SK-N-SH (cell line): ENCODE data around the gene DHRS4L2.

ENCODE experiments used
- EP300 ChIP-seq, 2 experiments: IDR thresholded peaks; 2 replicates each; pipeline versions ENCODE4 v1.4.0 to v1.6.1; 2012; ENCODE audit warnings: borderline replicate concordance in 1 of 2, low read depth in 1 of 2, low read length in 1 of 2
- EZH2phosphoT487 ChIP-seq: fragments of 200-600 bp; sonication (generic); IDR thresholded peaks from 2 replicates; pipeline ENCODE4 v1.6.1; 2017; ENCODE audit warnings: low read depth, mixed run types, mild to moderate bottlenecking, antibody characterized with exemption, moderate library complexity, borderline replicate concordance
- FOXM1 ChIP-seq: IDR thresholded peaks from 2 replicates; pipeline ENCODE4 v1.4.0; 2012; ENCODE audit warnings: low read depth, mild to moderate bottlenecking
- MXI1 ChIP-seq: IDR thresholded peaks from 2 replicates; pipeline ENCODE4 v1.6.1; 2012; ENCODE audit warnings: mild to moderate bottlenecking, low read depth, low read length, improper control_type of control experiment
- NFIC ChIP-seq: IDR thresholded peaks from 2 replicates; pipeline ENCODE4 v1.4.0; 2012; ENCODE audit warnings: borderline replicate concordance
- POLR2AphosphoS5 ChIP-seq: IDR thresholded peaks from 2 replicates; pipeline ENCODE4 v1.6.1; 2012; ENCODE audit warnings: low read depth, low read length
- RFX5 ChIP-seq: IDR thresholded peaks from 2 replicates; pipeline ENCODE4 v1.6.1; 2012; ENCODE audit warnings: mild to moderate bottlenecking, improper control_type of control experiment, low read length
- RXRA ChIP-seq: IDR thresholded peaks from 2 replicates; pipeline ENCODE4 v1.4.0; 2012; ENCODE audit warnings: low read depth, mild to moderate bottlenecking, borderline replicate concordance
- SIN3A ChIP-seq: IDR thresholded peaks from 2 replicates; pipeline ENCODE4 v1.6.1; 2012; ENCODE audit warnings: low read depth, mild to moderate bottlenecking, low read length, moderate library complexity, borderline replicate concordance
- TAF1 ChIP-seq: IDR thresholded peaks from 2 replicates; pipeline ENCODE4 v1.6.1; 2012; ENCODE audit warnings: low read depth, mild to moderate bottlenecking, low read length, moderate library complexity, borderline replicate concordance
- TF ChIP-seq, protein P1 (sequence below): IDR thresholded peaks from 2 replicates; pipeline ENCODE4 v1.4.0; 2012; ENCODE audit warnings: low read depth
- TF ChIP-seq, protein P2 (sequence below): fragments of 200-600 bp; sonication (generic); IDR thresholded peaks from 2 replicates; pipeline ENCODE4 v1.6.1; 2017; ENCODE audit warnings: antibody characterized with exemption, mild to moderate bottlenecking, moderate library complexity
- TF ChIP-seq, protein P3 (sequence below): fragments of 150-350 bp; IDR thresholded peaks from 2 replicates; pipeline ENCODE4 v1.6.1; 2016; ENCODE audit warnings: mild to moderate bottlenecking, low read depth, low read length
- TF ChIP-seq, protein P4 (sequence below): IDR thresholded peaks from 2 replicates; pipeline ENCODE4 v1.4.0; 2012; ENCODE audit warnings: low read depth, borderline replicate concordance

DNA sequence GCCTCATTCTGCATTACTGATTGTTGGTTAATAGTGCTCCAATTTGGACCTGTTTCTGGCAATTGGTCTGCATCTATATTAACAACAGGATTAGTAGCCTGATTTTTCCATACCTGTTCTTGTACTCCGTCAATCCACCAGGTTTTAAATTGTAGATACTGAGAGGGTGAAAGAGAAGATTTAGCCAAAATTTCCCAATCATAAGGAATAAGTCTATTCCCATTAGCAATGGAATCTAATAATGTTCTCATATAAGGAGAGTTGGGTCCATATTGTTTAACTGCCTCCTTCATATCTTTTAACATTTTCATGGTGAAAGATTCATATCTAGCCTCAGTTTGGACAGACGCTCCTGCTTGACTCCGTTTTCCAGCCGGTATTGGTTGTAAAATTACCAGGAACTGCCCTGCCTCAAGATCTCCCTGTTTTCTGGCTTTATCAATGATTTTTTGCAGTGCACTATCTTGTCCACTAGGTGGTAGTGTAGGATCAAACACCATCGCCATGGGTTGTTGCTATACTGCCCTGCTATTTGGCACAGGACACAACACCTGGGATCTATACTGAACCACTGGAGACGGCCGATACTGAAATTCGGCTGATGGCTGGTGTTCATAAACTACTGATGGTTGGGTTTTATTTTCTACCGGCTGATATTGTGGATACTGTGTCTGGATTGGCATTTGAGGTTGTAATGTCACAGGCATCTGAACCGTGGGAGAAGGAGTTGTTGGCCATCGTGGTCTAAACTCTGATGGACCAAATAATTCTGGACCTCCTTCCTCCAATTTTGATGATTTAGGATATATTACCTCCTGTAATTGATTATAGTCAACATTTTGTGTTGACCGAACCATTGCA, 25.2 kb downstream of the DHRS4L2 start:
- no peak for TF ChIP-seq MXI1
- TF ChIP-seq, protein P1, sequence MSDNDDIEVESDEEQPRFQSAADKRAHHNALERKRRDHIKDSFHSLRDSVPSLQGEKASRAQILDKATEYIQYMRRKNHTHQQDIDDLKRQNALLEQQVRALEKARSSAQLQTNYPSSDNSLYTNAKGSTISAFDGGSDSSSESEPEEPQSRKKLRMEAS: no peak
- no peak for TF ChIP-seq NFIC
- TF ChIP-seq, protein P2, sequence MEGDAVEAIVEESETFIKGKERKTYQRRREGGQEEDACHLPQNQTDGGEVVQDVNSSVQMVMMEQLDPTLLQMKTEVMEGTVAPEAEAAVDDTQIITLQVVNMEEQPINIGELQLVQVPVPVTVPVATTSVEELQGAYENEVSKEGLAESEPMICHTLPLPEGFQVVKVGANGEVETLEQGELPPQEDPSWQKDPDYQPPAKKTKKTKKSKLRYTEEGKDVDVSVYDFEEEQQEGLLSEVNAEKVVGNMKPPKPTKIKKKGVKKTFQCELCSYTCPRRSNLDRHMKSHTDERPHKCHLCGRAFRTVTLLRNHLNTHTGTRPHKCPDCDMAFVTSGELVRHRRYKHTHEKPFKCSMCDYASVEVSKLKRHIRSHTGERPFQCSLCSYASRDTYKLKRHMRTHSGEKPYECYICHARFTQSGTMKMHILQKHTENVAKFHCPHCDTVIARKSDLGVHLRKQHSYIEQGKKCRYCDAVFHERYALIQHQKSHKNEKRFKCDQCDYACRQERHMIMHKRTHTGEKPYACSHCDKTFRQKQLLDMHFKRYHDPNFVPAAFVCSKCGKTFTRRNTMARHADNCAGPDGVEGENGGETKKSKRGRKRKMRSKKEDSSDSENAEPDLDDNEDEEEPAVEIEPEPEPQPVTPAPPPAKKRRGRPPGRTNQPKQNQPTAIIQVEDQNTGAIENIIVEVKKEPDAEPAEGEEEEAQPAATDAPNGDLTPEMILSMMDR: peak; percentile 84
- no peak for TF ChIP-seq SIN3A
- TF ChIP-seq POLR2AphosphoS5: no peak
- TF ChIP-seq TAF1: no peak
- no peak for TF ChIP-seq FOXM1
- no peak for TF ChIP-seq RFX5
- no peak for TF ChIP-seq EP300 (IDR thresholded peaks at IDR 0.05; ENCODE audit: borderline replicate concordance in 1 of 2, low read depth in 1 of 2, low read length in 1 of 2)
- TF ChIP-seq RXRA: no peak
- no peak for TF ChIP-seq EZH2phosphoT487
- TF ChIP-seq, protein P3, sequence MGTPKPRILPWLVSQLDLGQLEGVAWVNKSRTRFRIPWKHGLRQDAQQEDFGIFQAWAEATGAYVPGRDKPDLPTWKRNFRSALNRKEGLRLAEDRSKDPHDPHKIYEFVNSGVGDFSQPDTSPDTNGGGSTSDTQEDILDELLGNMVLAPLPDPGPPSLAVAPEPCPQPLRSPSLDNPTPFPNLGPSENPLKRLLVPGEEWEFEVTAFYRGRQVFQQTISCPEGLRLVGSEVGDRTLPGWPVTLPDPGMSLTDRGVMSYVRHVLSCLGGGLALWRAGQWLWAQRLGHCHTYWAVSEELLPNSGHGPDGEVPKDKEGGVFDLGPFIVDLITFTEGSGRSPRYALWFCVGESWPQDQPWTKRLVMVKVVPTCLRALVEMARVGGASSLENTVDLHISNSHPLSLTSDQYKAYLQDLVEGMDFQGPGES: no peak
- TF ChIP-seq, protein P4, sequence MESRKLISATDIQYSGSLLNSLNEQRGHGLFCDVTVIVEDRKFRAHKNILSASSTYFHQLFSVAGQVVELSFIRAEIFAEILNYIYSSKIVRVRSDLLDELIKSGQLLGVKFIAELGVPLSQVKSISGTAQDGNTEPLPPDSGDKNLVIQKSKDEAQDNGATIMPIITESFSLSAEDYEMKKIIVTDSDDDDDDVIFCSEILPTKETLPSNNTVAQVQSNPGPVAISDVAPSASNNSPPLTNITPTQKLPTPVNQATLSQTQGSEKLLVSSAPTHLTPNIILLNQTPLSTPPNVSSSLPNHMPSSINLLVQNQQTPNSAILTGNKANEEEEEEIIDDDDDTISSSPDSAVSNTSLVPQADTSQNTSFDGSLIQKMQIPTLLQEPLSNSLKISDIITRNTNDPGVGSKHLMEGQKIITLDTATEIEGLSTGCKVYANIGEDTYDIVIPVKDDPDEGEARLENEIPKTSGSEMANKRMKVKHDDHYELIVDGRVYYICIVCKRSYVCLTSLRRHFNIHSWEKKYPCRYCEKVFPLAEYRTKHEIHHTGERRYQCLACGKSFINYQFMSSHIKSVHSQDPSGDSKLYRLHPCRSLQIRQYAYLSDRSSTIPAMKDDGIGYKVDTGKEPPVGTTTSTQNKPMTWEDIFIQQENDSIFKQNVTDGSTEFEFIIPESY: no peak
